Testis (tissue), 3 donors: Measurements from ENCODE around the gene ARID1B. TPM values are rescaled to one million over a fixed set of nuclear protein-coding genes. Genes with fewer than 3 reads are reported as not detected.

Source experiments
- DNase-seq: peaks from one replicate; pipeline ENCODE4 v3.0.0-alpha.2; 2019
- H3K27ac ChIP-seq, 2 donors: fragments of 200-600 bp; sonication (generic); one replicate each; pipeline ENCODE4 v1.5.1; 2019
- H3K27me3 ChIP-seq: fragments of 200-600 bp; sonication (generic); one replicate; pipeline ENCODE4 v1.5.1; 2019
- H3K36me3 ChIP-seq: fragments of 200-600 bp; sonication (generic); one replicate; pipeline ENCODE4 v1.5.1; 2017; ENCODE audit warnings: low read depth; ENCODE audit errors: missing control alignments
- H3K4me1 ChIP-seq: fragments of 200-600 bp; sonication (generic); one replicate; pipeline ENCODE4 v1.5.1; 2019
- H3K4me3 ChIP-seq, 2 donors: fragments of 200-600 bp; sonication (generic); one replicate each; pipeline ENCODE4 v1.5.1; 2017 to 2019
- H3K9me3 ChIP-seq: fragments of 200-600 bp; sonication (generic); one replicate; pipeline ENCODE4 v1.5.1; 2017
- POLR2A ChIP-seq: fragments of 450-650 bp; IDR thresholded peaks from one replicate; pipeline ENCODE4 v1.6.1; 2017; ENCODE audit warnings: antibody characterized with exemption, mild to moderate bottlenecking, moderate library complexity
- WGBS, 2 donors: methylation state at CpG; one replicate each; pipeline ENCODE4 v1.1.5; 2018; 5-methylcytosine and 5-hydroxymethylcytosine counted together
- intact Hi-C: fragments of 100-400 bp; cut with DNase I; formaldehyde crosslinking; loops from one replicate; pipeline ENCODE4 v1.15.1; 2023; ENCODE audit warnings: low total_unique reads
- polyA plus RNA-seq: library from polyadenylated mRNA; stranded (reverse); fragments of 350-450 nt; fragmentation: Illumina TruSeq; extraction: RNeasy Lipid Tissue Mini Kit (QIAGEN cat#74804); gene quantifications from one replicate; pipeline ENCODE4 v1.2.3, GENCODE V29; 2014; ENCODE audit warnings: low read depth, low replicate concordance; ENCODE audit not compliant: insufficient read depth
- total RNA-seq, 2 donors: library from RNA; depleted of rRNA; stranded (reverse); fragments of >200 nt; gene quantifications; one replicate each; pipeline ENCODE4 v1.2.3, GENCODE V29; 2016
- TF ChIP-seq, protein P1 (sequence below), 3 experiments: fragments of 450-650 bp in 2 of 3; fragments of 200-600 bp in 1 of 3; sonication (generic) in 1 of 3; IDR thresholded peaks; one replicate each; pipeline ENCODE4 v1.5.1; 2016 to 2019; ENCODE audit warnings: antibody characterized with exemption in 3 of 3, mild to moderate bottlenecking in 2 of 3, moderate library complexity in 1 of 3

ARID1B gene
- total and polyA plus RNA-seq, 3 donors from 2014 or later = 26.2 to 126 (median 103) TPM

DNA sequence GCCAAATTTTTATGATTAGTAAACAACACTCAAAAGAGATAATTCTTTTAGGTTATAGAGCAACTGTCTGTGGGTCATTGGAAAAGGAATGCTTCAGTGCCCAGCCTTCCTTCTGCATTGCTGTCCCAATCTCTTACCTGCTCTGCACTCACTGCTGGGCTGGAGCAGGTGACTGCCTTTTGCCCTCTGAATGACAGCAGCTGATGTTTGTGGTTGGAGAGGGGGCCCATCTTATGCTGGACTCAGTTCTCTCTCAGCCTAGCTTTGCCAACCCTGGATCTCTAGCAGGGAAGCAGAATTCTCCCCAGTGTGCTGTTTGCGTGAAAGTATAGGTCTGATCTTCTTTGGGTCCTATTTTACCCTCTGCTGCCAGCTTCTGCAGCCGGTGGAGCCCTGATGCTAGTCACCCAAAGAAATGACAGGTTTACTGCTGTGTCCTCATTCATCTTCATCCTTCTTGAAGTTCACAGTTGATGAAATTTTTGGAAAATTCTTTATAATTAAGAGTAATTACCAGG, 193.5 kb downstream of the ARID1B start:
- 84 to 91% methylated on average over 2 of the region's 2 CpGs for WGBS, 2 donors

DNA sequence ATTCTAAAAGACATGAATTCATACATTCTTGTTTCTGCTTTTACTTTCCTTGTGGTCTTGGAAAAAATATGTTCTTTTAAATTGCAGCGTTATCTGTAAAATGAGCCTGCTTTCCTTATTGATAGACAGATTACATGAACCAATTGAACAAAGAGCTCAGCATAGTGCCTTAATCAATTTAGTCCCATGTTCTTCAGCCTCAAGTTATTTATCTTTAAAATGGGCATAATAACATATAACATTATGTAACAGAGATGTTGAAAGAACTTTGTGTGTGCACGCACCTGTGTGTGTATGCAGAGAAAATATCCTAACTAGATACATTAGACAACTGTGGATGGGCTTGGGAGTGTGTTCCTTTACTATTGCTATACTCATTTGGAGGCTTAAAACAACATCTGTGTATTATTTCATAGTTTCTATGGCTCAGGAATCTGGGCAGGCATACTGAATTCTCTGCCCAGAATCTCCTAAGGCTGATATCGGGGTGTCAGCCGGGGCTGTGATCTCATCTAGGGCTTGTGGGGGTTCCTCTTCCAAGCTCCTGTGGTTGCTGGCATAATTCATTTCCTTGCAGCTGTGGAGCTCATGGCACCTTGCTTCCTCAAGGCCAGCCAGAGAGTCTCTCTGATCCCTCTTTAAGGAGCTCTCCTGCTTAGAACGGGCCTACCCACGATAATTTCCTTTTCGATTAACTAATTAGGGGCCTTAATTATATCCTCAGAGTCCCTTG, 194.1 kb downstream of the ARID1B start:
- intact Hi-C loops = no loop called here
- no peak for TF ChIP-seq POLR2A
- TF ChIP-seq, protein P1, sequence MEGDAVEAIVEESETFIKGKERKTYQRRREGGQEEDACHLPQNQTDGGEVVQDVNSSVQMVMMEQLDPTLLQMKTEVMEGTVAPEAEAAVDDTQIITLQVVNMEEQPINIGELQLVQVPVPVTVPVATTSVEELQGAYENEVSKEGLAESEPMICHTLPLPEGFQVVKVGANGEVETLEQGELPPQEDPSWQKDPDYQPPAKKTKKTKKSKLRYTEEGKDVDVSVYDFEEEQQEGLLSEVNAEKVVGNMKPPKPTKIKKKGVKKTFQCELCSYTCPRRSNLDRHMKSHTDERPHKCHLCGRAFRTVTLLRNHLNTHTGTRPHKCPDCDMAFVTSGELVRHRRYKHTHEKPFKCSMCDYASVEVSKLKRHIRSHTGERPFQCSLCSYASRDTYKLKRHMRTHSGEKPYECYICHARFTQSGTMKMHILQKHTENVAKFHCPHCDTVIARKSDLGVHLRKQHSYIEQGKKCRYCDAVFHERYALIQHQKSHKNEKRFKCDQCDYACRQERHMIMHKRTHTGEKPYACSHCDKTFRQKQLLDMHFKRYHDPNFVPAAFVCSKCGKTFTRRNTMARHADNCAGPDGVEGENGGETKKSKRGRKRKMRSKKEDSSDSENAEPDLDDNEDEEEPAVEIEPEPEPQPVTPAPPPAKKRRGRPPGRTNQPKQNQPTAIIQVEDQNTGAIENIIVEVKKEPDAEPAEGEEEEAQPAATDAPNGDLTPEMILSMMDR (IDR thresholded peaks at IDR 0.05) = no peak
- peaks cover 4% of the 10 kb centered on the region for H3K4me1 ChIP-seq
- H3K36me3 ChIP-seq = no peaks in the 10 kb centered on the region
- no peak for DNase-seq
- 54 to 61% methylated on average over 7 of the region's 7 CpGs for WGBS, 2 donors
- H3K4me3 ChIP-seq = no peak overlapping the region
- no peaks in the 10 kb centered on the region for H3K27me3 ChIP-seq
- no peak overlapping the region for H3K27ac ChIP-seq
- H3K9me3 ChIP-seq = no peaks in the 10 kb centered on the region

More for the DNA sequence above, 193.5 kb downstream of the ARID1B start:
- Histone ChIP-seq H3K9me3 (no peaks in the 10 kb centered on the region), H3K27me3 (no peaks in the 10 kb centered on the region), H3K4me3 (no peak overlapping the region), H3K27ac (no peak overlapping the region), H3K4me1 (peaks cover 4% of the 10 kb centered on the region), H3K36me3 (no peaks in the 10 kb centered on the region)
- no peak for TF ChIP-seq POLR2A
- TF ChIP-seq, protein P1 (IDR thresholded peaks at IDR 0.05) = no peak
- intact Hi-C loops = no loop called here
- DNase-seq = no peak

DNA sequence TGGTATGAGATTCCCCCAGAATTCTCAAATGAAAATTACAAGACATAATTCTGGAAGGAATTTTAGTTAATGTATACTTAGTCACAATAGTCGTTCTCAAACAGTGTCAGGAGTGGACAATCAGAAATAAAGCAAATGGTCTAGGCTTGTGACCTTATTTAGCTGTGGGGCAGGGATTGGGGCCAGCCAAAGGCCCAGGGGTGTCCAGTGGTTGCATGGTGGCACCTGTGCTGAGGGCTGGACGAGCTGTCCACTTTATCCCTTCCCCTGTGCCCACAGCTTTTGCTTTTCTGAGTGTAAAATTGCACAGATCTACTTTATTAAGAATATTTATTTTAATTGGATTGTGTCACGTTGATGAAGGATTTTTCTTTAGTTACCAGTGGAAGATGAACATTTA, 195.0 kb downstream of the ARID1B start:
- H3K27ac ChIP-seq = no peak overlapping the region
- no peaks in the 10 kb centered on the region for H3K27me3 ChIP-seq
- intact Hi-C loops = no loop called here
- DNase-seq = no peak
- no peaks in the 10 kb centered on the region for H3K36me3 ChIP-seq
- 69 to 72% methylated on average over 3 of the region's 3 CpGs for WGBS, 2 donors
- no peaks in the 10 kb centered on the region for H3K9me3 ChIP-seq
- TF ChIP-seq, protein P1 (IDR thresholded peaks at IDR 0.05) = no peak
- no peak for TF ChIP-seq POLR2A
- peaks cover 4% of the 10 kb centered on the region for H3K4me1 ChIP-seq
- H3K4me3 ChIP-seq = no peak overlapping the region

DNA sequence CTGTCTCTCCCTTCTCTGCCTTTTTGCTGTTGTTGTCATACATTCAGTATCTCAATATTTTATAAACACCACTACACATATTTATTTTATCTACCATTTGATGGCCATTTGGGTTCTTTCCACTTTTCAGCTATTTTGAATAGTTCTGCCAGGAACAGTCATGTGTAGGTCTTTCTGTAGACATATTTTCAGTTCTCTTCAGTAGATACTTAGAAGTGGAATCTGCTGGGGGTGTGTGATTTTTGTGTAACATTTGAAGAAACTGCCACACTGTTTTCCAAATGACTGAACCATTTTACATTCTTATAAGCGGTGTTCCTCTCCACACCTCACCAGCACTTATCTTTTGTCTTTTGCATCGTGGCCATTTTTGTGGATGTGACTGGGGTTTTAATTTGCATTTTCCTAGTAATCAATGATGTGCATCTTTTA, 197.7 kb downstream of the ARID1B start:
- Histone ChIP-seq H3K4me1 (peaks cover 4% of the 10 kb centered on the region), H3K27ac (no peak overlapping the region), H3K27me3 (no peaks in the 10 kb centered on the region), H3K9me3 (no peaks in the 10 kb centered on the region), H3K4me3 (no peak overlapping the region), H3K36me3 (no peaks in the 10 kb centered on the region)
- no peak for DNase-seq
- WGBS, 2 donors = 90 to 98% methylated on average over 2 of the region's 2 CpGs
- intact Hi-C loops = no loop called here
- TF ChIP-seq POLR2A = no peak

DNA sequence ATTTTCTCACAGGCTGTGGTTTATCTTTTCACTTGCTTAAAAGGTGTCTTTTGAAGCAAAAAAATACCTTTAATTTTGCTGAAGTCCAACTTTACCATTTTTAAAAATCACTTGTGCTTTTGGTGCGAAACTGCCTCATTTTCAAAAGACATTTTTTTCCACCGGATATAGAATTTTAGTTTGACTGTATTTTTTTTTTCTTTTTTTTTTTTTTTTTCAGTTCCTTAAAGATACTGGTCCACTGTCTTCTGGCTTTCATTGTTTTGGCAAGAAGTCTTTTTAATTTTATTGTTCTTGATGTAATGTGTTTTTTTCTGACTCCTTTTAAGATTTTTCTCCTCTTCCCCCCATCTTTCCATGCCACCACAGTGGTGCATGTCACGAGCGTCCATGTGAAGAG, 198.2 kb downstream of the ARID1B start:
- intact Hi-C loops = no loop called here
- Histone ChIP-seq H3K9me3 (no peaks in the 10 kb centered on the region), H3K4me1 (peaks cover 4% of the 10 kb centered on the region), H3K4me3 (no peak overlapping the region), H3K27me3 (no peaks in the 10 kb centered on the region), H3K27ac (no peak overlapping the region), H3K36me3 (no peaks in the 10 kb centered on the region)
- WGBS, 2 donors = 95 to 97% methylated on average over 4 of the region's 4 CpGs
- TF ChIP-seq, protein P1 (IDR thresholded peaks at IDR 0.05) = no peak
- no peak for TF ChIP-seq POLR2A
- DNase-seq = no peak
